AG09309 (cell line): ENCODE measurements around the gene RGS13.

Source experiments
- DNase-seq: peaks from one replicate; pipeline ENCODE4 v3.0.0-alpha.2; 2010; ENCODE audit warnings: low read depth
- H3K4me3 ChIP-seq: 2 replicates; pipeline ENCODE4 v1.5.1; 2011; ENCODE audit warnings: mild to moderate bottlenecking, low read depth, low read length, moderate library complexity; ENCODE audit not compliant: control insufficient read depth
- TF ChIP-seq, protein P1 (sequence below): IDR thresholded peaks from 2 replicates; pipeline ENCODE4 v1.5.1; 2011; ENCODE audit warnings: mild to moderate bottlenecking, low read depth, low read length, inconsistent platforms; ENCODE audit not compliant: insufficient read depth, control insufficient read depth; ENCODE audit errors: missing control alignments

The RGS13 gene

GRCh38 chr1:192632188-192632587, 3.8 kb upstream of the RGS13 start:
- no peak overlapping the region for H3K4me3 ChIP-seq
- TF ChIP-seq, protein P1, sequence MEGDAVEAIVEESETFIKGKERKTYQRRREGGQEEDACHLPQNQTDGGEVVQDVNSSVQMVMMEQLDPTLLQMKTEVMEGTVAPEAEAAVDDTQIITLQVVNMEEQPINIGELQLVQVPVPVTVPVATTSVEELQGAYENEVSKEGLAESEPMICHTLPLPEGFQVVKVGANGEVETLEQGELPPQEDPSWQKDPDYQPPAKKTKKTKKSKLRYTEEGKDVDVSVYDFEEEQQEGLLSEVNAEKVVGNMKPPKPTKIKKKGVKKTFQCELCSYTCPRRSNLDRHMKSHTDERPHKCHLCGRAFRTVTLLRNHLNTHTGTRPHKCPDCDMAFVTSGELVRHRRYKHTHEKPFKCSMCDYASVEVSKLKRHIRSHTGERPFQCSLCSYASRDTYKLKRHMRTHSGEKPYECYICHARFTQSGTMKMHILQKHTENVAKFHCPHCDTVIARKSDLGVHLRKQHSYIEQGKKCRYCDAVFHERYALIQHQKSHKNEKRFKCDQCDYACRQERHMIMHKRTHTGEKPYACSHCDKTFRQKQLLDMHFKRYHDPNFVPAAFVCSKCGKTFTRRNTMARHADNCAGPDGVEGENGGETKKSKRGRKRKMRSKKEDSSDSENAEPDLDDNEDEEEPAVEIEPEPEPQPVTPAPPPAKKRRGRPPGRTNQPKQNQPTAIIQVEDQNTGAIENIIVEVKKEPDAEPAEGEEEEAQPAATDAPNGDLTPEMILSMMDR = no peak
- no peak for DNase-seq

DNA sequence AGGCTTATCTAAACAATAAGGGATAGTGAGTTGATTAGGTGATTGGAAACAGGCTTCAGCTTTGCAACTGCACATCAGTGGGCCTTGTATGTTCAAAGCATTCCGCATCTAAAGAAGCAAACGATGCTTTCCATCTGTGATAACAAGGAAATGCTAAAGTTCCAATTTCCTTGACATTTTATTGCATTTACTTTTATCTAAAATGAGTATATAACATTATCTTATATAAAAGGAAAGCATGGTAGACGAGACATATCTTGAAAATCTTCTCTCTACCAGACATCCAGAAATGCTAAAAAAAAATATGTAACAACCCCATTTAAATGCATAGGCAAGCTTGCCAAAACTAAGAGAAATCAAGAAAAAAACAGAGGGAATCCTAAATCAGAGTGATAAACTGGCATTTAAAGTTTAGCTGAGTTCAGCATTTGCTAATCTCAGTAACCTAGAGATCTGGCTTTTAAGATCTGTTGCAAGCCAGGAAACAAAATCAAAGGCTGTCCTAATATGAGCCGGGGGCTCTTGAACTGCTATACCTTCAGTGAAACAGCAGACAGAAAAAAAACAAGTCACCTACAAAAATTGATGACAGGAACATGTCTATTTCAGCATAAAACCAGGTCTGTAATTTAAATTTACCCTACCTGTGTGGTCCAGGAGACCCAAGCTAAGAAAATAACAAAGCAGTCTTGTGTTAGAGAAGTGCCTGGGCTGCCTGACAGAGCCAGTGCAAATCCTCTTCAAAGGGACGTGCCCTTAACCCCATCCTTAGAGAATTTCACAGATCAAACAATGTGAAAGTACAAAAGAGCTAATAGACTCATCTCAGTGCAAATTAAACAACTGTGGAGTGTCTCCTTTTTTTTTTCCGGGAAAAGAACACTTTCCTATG, 3.1 kb upstream of the RGS13 start:
- TF ChIP-seq, protein P1 = no peak
- no peak for DNase-seq
- no peak overlapping the region for H3K4me3 ChIP-seq

DNA sequence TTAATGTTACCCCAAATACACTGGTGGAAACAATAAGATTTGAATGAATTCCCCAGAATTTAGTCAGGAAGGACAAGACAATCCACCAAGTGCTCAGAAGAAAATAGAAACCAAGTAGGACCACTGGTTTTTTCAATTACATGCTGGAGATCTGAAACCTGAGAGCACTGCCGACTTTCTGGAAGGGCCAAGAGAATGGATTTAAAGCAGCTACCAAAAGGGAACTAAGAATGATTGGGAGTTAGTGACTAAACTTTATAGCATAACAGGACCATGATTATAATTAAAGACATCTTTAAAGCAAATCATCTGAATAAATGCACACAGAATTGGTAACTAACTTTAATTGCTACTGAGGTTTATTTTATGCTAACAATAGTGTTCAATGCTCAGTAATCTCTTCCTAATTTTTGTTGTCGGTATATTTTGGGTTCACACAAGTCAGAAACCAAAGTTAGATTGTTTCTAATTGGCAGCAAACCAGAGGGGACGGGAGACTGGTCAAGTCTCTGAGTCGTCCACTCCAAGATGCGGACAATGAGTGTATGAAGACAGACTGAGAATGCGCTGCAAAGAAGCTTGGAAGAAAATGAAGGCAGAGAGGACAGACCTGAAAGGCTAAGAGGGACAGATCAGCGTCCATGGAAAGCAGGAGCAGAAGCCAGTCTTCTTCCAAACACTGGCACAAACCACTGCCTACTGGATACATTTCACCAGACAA, 2.3 kb upstream of the RGS13 start:
- DNase-seq = no peak
- H3K4me3 ChIP-seq = no peak overlapping the region
- TF ChIP-seq, protein P1 = no peak

DNA sequence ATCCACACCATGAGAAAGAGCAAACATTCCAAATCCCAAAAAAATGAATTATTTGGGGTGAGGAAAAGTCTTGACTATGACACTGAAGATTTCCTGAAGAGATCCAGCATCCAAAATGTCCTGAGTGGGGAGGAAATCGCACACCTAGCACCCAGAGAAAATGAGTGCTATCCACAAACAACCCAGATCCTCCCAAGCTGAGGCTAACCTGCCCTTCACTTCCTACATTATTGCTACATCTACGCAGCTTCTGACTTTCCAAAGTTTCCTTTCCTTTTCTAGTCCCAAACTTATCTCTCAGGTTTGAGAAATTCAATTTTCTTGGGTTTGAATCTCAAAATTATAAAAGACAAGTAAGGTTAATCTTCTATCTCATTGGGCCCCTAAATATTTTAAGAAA, 906 bp upstream of the RGS13 start:
- H3K4me3 ChIP-seq = no peak overlapping the region
- TF ChIP-seq, protein P1 = no peak
- no peak for DNase-seq

DNA sequence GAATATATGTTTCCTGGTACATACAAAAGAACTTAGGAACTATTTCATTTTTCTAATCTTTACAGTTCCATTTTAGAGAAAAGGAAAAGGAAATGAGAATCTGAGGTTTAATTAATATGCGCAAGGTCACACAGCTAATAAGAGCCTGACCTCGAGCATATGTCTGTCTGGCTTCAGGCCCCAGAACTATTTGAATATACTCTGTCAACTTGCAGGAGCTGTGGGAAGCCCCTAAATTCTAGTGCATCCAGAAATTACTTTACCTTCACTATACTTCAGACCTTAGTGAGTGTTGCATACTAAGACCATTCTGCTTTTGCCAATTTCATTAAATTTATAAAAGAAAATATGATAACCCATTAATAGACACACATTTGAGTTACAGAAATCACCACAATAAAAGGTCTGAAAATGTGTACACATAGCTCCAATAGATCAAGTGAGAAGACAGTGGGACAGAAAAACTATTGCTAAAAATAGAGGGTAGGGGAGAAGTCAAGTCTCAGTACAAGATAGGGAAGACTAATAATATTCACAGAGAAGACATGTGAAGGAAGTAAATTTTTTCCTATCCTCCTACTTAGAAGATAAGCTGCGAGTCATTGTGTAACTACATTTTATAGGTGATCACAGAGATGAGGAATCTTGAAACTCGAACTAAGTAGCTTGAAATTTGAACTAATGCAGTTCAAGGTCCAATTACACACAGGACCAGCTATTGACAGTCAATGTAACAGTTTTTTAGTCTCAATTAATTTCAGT, 3.8 kb downstream of the RGS13 start:
- peak; percentile 50 for DNase-seq
- TF ChIP-seq, protein P1 = no peak
- H3K4me3 ChIP-seq = no peak overlapping the region

- no peak for DNase-seq
- TF ChIP-seq, protein P1 = no peak
- H3K4me3 ChIP-seq = no peak overlapping the region
Observed at GRCh38 chr1:192652159-192652558, 16.2 kb downstream of the RGS13 start.
